H1 (cell line): ENCODE data around the gene PHACTR1. TPM values are rescaled to one million over a fixed set of nuclear protein-coding genes. Genes with fewer than 3 reads are reported as not detected.
A peak's percentile ranks its signal among the peaks of the same experiment; 100 is the strongest.

Source experiments
- CTCF ChIA-PET: fragments of 300-600 bp; sonication (Branson Sonifier 250); formaldehyde crosslinking; loops from one replicate; lab custom pipeline; 2021; ENCODE audit not compliant: partially characterized antibody; lab: Charles Lee
- POLR2A ChIA-PET: fragments of 300-600 bp; sonication (Branson Sonifier 250); formaldehyde crosslinking; loops from one replicate; lab custom pipeline; 2021; ENCODE audit warnings: inconsistent platforms; ENCODE audit not compliant: partially characterized antibody; lab: Charles Lee
- DNase-seq, 2 experiments: peaks; one replicate each; pipeline versions ENCODE4 v3.0.0 to v3.0.0-alpha.2; 2010 to 2022; ENCODE audit warnings: low spot score in 2 of 2, low read depth in 1 of 2, mixed read lengths in 1 of 2
- FAIRE-seq: peaks from 2 replicates; lab custom pipeline; 2011; peaks lifted over from hg19 to GRCh38; lab: Jason Lieb, UNC
- H2AFZ ChIP-seq: 2 replicates; pipeline ENCODE4 v1.8.1; 2012; ENCODE audit warnings: low read length, inconsistent platforms
- H2AK5ac ChIP-seq: 2 replicates; pipeline ENCODE4 v1.6.1; 2013; ENCODE audit warnings: low read depth, low read length
- H2BK120ac ChIP-seq: replicated peaks from 2 replicates; pipeline ENCODE3; 2013; ENCODE audit warnings: low read depth, low read length, inconsistent platforms
- H2BK12ac ChIP-seq: 2 replicates; pipeline ENCODE4 v1.6.1; 2013; ENCODE audit warnings: low read depth, low read length
- H2BK15ac ChIP-seq: 2 replicates; pipeline ENCODE4 v1.6.1; 2013; ENCODE audit warnings: low read length
- H2BK20ac ChIP-seq: 2 replicates; pipeline ENCODE4 v1.6.1; 2013; ENCODE audit warnings: low read length
- H2BK5ac ChIP-seq: 2 replicates; pipeline ENCODE4 v1.6.1; 2013; ENCODE audit warnings: low read depth, low read length
- H3K14ac ChIP-seq: 2 replicates; pipeline ENCODE4 v1.6.1; 2013; ENCODE audit warnings: inconsistent platforms; ENCODE audit not compliant: insufficient read length
- H3K18ac ChIP-seq: 2 replicates; pipeline ENCODE4 v1.6.1; 2013; ENCODE audit warnings: low read length; ENCODE audit errors: extremely low read depth
- H3K23ac ChIP-seq: 2 replicates; pipeline ENCODE4 v1.6.1; 2013; ENCODE audit warnings: inconsistent platforms; ENCODE audit not compliant: insufficient read length
- H3K23me2 ChIP-seq: 2 replicates; pipeline ENCODE4 v1.6.1; 2013; ENCODE audit warnings: low read depth, low read length
- H3K27ac ChIP-seq: 2 replicates; pipeline ENCODE4 v1.6.1; 2011; ENCODE audit warnings: low read depth, low read length, inconsistent platforms
- H3K27me3 ChIP-seq, 4 experiments: replicated peaks in 1 of 4; 1 replicate in 1 of 4; 2 replicates in 3 of 4; pipeline versions ENCODE4 v1.6.1 to v1.8.1; 2011 to 2013; ENCODE audit warnings: low read length in 3 of 4, mild to moderate bottlenecking in 3 of 4, inconsistent platforms in 2 of 4, mixed read lengths in 2 of 4, moderate library complexity in 1 of 4; ENCODE audit not compliant: control insufficient read depth in 3 of 4, insufficient read depth in 3 of 4; ENCODE audit errors: extremely low read depth in 1 of 4
- H3K36me3 ChIP-seq, 4 experiments: 2 replicates each; pipeline versions ENCODE4 v1.6.1 to v1.8.1; 2011 to 2013; ENCODE audit warnings: mild to moderate bottlenecking in 4 of 4, low read length in 3 of 4, moderate library complexity in 2 of 4, control low read depth in 1 of 4, inconsistent platforms in 1 of 4; ENCODE audit not compliant: insufficient read depth in 4 of 4, control insufficient read depth in 2 of 4
- H3K4ac ChIP-seq: replicated peaks from 2 replicates; pipeline ENCODE3; 2013; ENCODE audit warnings: low read length, low read depth, mixed read lengths, inconsistent platforms; ENCODE audit not compliant: insufficient read length
- H3K4me1 ChIP-seq, 4 experiments: replicated peaks in 1 of 4; 1 replicate in 1 of 4; 2 replicates in 3 of 4; pipeline versions ENCODE4 v1.6.1 to v1.8.1; 2011 to 2013; ENCODE audit warnings: low read length in 3 of 4, inconsistent platforms in 2 of 4, mixed read lengths in 1 of 4; ENCODE audit not compliant: insufficient read depth in 4 of 4, control insufficient read depth in 3 of 4
- H3K4me2 ChIP-seq, 2 experiments: 2 replicates each; pipeline versions ENCODE4 v1.6.1 to v1.8.1; 2011 to 2013; ENCODE audit warnings: low read depth in 2 of 2, low read length in 2 of 2, control low read depth in 1 of 2, inconsistent platforms in 1 of 2, mild to moderate bottlenecking in 1 of 2; ENCODE audit not compliant: insufficient read depth in 1 of 2
- H3K4me3 ChIP-seq, 4 experiments: fragments of 200-600, 300-600 bp in 1 of 4; sonication (generic), shearing (Covaris generic), sonication (Bioruptor Twin) in 1 of 4; 2 replicates each; pipeline versions ENCODE4 v1.5.1 to v1.8.1; 2011 to 2016; ENCODE audit warnings: low read length in 4 of 4, low read depth in 3 of 4, control low read depth in 2 of 4, inconsistent platforms in 2 of 4, mild to moderate bottlenecking in 2 of 4, mixed read lengths in 1 of 4, moderate library complexity in 1 of 4; ENCODE audit not compliant: insufficient read depth in 2 of 4; ENCODE audit errors: extremely low read depth in 1 of 4
- H3K56ac ChIP-seq: replicated peaks from 2 replicates; pipeline ENCODE3; 2013; ENCODE audit warnings: low read depth, mild to moderate bottlenecking, mixed read lengths, low read length, inconsistent platforms; ENCODE audit not compliant: insufficient read length
- H3K79me1 ChIP-seq: 2 replicates; pipeline ENCODE4 v1.6.1; 2013; ENCODE audit warnings: low read depth, low read length, control low read depth
- H3K79me2 ChIP-seq, 2 experiments: 2 replicates each; pipeline versions ENCODE4 v1.6.1 to v1.8.1; 2012 to 2013; ENCODE audit warnings: low read length in 2 of 2, mild to moderate bottlenecking in 2 of 2, inconsistent platforms in 1 of 2; ENCODE audit not compliant: insufficient read depth in 2 of 2, control insufficient read depth in 1 of 2
- H3K9ac ChIP-seq, 4 experiments: replicated peaks in 1 of 4; 1 replicate in 1 of 4; 2 replicates in 3 of 4; pipeline versions ENCODE4 v1.6.1 to v1.8.1; 2011 to 2013; ENCODE audit warnings: low read depth in 3 of 4, low read length in 3 of 4, control low read depth in 2 of 4, mild to moderate bottlenecking in 2 of 4, moderate library complexity in 2 of 4, inconsistent platforms in 1 of 4; ENCODE audit errors: extremely low read depth in 1 of 4
- H3K9me3 ChIP-seq, 2 experiments: 2 replicates each; pipeline versions ENCODE4 v1.6.1 to v1.8.1; 2012 to 2013; ENCODE audit warnings: mild to moderate bottlenecking in 2 of 2, moderate library complexity in 2 of 2, control low read depth in 1 of 2, inconsistent platforms in 1 of 2, low read depth in 1 of 2, low read length in 1 of 2, mixed read lengths in 1 of 2; ENCODE audit not compliant: insufficient read depth in 2 of 2
- H4K20me1 ChIP-seq, 2 experiments: replicated peaks in 1 of 2; 2 replicates each; pipeline versions ENCODE3 to v1.8.1; 2011 to 2013; ENCODE audit warnings: inconsistent platforms in 2 of 2, low read length in 2 of 2, mild to moderate bottlenecking in 1 of 2; ENCODE audit not compliant: insufficient read depth in 2 of 2, control insufficient read depth in 1 of 2
- H4K5ac ChIP-seq: 2 replicates; pipeline ENCODE4 v1.6.1; 2013; ENCODE audit warnings: low read length, low read depth, mixed read lengths, inconsistent platforms; ENCODE audit not compliant: insufficient read length
- H4K8ac ChIP-seq: 2 replicates; pipeline ENCODE4 v1.8.0; 2013; ENCODE audit warnings: mild to moderate bottlenecking, moderate library complexity, low read length, inconsistent platforms; ENCODE audit not compliant: insufficient read depth; ENCODE audit errors: extremely low read depth
- H4K91ac ChIP-seq: replicated peaks from 2 replicates; pipeline ENCODE3; 2013; ENCODE audit warnings: low read length, mixed read lengths, inconsistent platforms; ENCODE audit not compliant: insufficient read length
- KDM4A ChIP-seq: IDR thresholded peaks from one replicate; pipeline ENCODE4 v1.7.1; 2012; ENCODE audit warnings: low read depth, mild to moderate bottlenecking, moderate library complexity, low read length, inconsistent platforms; ENCODE audit not compliant: severe bottlenecking
- RAD21 ChIP-seq, 2 experiments: IDR thresholded peaks in 1 of 2; conservative IDR thresholded peaks in 1 of 2; 2 replicates each; pipeline ENCODE4 v1.6.1; 2011; ENCODE audit warnings: low read depth in 2 of 2, low read length in 2 of 2, improper control_type of control experiment in 1 of 2, inconsistent platforms in 1 of 2, mild to moderate bottlenecking in 1 of 2, moderate library complexity in 1 of 2
- RBBP5 ChIP-seq: IDR thresholded peaks from 2 replicates; pipeline ENCODE4 v1.7.1; 2012; ENCODE audit warnings: low read depth, mild to moderate bottlenecking, inconsistent platforms, low read length, moderate library complexity, borderline replicate concordance
- SP1 ChIP-seq: IDR thresholded peaks from 2 replicates; pipeline ENCODE4 v1.6.1; 2011; ENCODE audit warnings: low read depth, low read length
- WGBS, 2 experiments: shearing (Covaris generic) in 1 of 2; methylation state at CpG; one replicate each; pipeline versions ENCODE4 v1.1.6 to v1.1.7; 2013 to 2015; ENCODE audit warnings: low lambda C conversion rate in 2 of 2, mixed read lengths in 2 of 2, inconsistent platforms in 1 of 2, low coverage in 1 of 2, missing lambda C conversion rate in 1 of 2; ENCODE audit not compliant: insufficient replicate concordance in 2 of 2, insufficient coverage in 1 of 2, insufficient read length in 1 of 2; ENCODE audit errors: extremely low coverage in 1 of 2, missing lambda C conversion rate in 1 of 2; 5-methylcytosine and 5-hydroxymethylcytosine counted together
- polyA plus RNA-seq, 7 experiments: library from polyadenylated mRNA; depleted of rRNA in 3 of 7; stranded (reverse) in 5 of 7; unstranded in 2 of 7; fragments of >200 nt in 5 of 7; fragments of 200-250 nt in 2 of 7; gene quantifications; 1 replicate in 5 of 7; 2 replicates in 1 of 7; 4 replicates in 1 of 7; pipeline versions ENCODE4 v1.2.1 to v1.2.3, GENCODE V29; 2011 to 2013; ENCODE audit warnings: missing spikeins in 2 of 7, mixed read lengths in 2 of 7
- total RNA-seq: library from RNA; stranded (reverse); fragmentation: NEBNext Ultra II Directional; extraction: Animal tissue kit (Norgen Biotek cat#: 25700); gene quantifications from 2 replicates; pipeline ENCODE4 v1.2.1, GENCODE V29; 2021
- TF ChIP-seq, protein P1 (sequence below), 3 experiments: IDR thresholded peaks; 1 replicate in 2 of 3; 2 replicates in 1 of 3; pipeline versions ENCODE4 v1.5.1 to v1.6.1; 2011; ENCODE audit warnings: low read length in 3 of 3, mild to moderate bottlenecking in 3 of 3, inconsistent platforms in 2 of 3, low read depth in 1 of 3, moderate library complexity in 1 of 3; ENCODE audit not compliant: insufficient read depth in 1 of 3; ENCODE audit errors: control extremely low read depth in 1 of 3
- TF ChIP-seq, protein P2 (sequence below): IDR thresholded peaks from 2 replicates; pipeline ENCODE4 v1.6.1; 2012; ENCODE audit warnings: inconsistent platforms

PHACTR1 gene
- total and polyA plus RNA-seq, 2 of the 8 experiments (the other 6 are each of a cell fraction or from before 2014, with no cell fraction given), result 3.9 to 17.1 TPM

DNA sequence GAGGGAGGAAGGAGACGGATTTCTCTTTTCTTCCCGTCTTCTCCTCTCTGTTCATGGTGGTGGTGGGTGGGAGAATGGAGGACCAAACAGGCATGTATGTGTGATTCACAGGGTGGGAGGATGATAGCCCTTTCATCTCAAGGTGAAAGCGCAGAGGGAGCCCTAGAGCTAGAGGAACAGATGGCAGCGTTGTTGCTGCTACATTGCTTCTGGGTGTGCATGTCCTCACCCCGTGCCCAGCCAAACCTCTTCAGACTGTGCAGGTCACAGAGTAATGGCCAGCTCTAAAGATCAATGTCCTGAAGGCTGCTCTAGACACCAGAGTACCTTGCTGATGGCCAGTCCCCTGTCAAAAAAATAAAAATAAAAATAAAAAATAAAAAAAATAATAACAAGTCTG is 310.0 kb downstream of the PHACTR1 start:
- Histone ChIP-seq H3K27ac (no peak overlapping the region), H3K79me1 (0 out of 2 replicates have a peak, but pooled peaks cover 2% of the 10 kb centered on the region), H2BK5ac (no peak overlapping the region), H3K9me3 (no peaks in the 10 kb centered on the region), H3K56ac (no peak overlapping the region), H2BK20ac (no peak overlapping the region), H4K91ac (no peak overlapping the region), H3K36me3 (no peaks in the 10 kb centered on the region), H4K20me1 (no peaks in the 10 kb centered on the region), H2BK12ac (no peak overlapping the region), H2AFZ (no peak overlapping the region), H3K4me1 (peaks cover 0 to 3% (median 0%) of the 10 kb centered on the region in 4 experiments; a peak in 1 of 7 replicates), H3K4ac (no peak overlapping the region), H3K9ac (no peak overlapping the region), H2BK15ac (no peak overlapping the region), H3K23ac (no peak overlapping the region), H3K14ac (no peak overlapping the region), H3K23me2 (no peaks in the 10 kb centered on the region), H3K4me3 (no peak overlapping the region), H3K79me2 (no peaks in the 10 kb centered on the region), H4K8ac (no peak overlapping the region), H4K5ac (no peak overlapping the region), H3K27me3 (no peaks in the 10 kb centered on the region), H2AK5ac (no peak overlapping the region; the same call in 1 of the 2 replicates), H2BK120ac (no peak overlapping the region), H3K18ac (no peak overlapping the region), H3K4me2 (no peak overlapping the region)
- CTCF ChIA-PET, result interaction anchor here (0.7 to 1.2 kb wide), 4 partner anchors 9 to 114 kb away, joined by 3 to 5 read pairs (median 3); no protein-coding TSS in a partner anchor
- POLR2A ChIA-PET, result no interaction called here
- DNase-seq (no peak), FAIRE-seq (no peak)
- 60% methylated on average over 5 of the region's 5 CpGs; no CpG with 5 or more reads in 1 of the 2 experiments for WGBS, 2 experiments
- TF ChIP-seq KDM4A, result no peak
- TF ChIP-seq RBBP5, result no peak
- TF ChIP-seq RAD21 (IDR thresholded peaks at IDR 0.05 in 1 of 2, conservative IDR thresholded peaks at IDR 0.05 in 1 of 2; ENCODE audit: low read depth in 2 of 2, low read length in 2 of 2), result peak in 1 of 2 experiments; percentile 32; a peak in 2 of 4 replicates
- TF ChIP-seq, protein P1, sequence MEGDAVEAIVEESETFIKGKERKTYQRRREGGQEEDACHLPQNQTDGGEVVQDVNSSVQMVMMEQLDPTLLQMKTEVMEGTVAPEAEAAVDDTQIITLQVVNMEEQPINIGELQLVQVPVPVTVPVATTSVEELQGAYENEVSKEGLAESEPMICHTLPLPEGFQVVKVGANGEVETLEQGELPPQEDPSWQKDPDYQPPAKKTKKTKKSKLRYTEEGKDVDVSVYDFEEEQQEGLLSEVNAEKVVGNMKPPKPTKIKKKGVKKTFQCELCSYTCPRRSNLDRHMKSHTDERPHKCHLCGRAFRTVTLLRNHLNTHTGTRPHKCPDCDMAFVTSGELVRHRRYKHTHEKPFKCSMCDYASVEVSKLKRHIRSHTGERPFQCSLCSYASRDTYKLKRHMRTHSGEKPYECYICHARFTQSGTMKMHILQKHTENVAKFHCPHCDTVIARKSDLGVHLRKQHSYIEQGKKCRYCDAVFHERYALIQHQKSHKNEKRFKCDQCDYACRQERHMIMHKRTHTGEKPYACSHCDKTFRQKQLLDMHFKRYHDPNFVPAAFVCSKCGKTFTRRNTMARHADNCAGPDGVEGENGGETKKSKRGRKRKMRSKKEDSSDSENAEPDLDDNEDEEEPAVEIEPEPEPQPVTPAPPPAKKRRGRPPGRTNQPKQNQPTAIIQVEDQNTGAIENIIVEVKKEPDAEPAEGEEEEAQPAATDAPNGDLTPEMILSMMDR (IDR thresholded peaks at IDR 0.05; ENCODE audit: control extremely low read depth in 1 of 3, insufficient read depth in 1 of 3, low read depth in 1 of 3, low read length in 3 of 3), result peak in 2 of 3 experiments; percentile 12 to 16; a peak in 1 of 4 replicates
- no peak for TF ChIP-seq SP1
- TF ChIP-seq, protein P2, sequence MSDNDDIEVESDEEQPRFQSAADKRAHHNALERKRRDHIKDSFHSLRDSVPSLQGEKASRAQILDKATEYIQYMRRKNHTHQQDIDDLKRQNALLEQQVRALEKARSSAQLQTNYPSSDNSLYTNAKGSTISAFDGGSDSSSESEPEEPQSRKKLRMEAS, result no peak
